Activated naive CD4-positive, alpha-beta T cell treated with anti-CD3 and anti-CD28 coated beads, Interleukin-2, amount 50 U/mL, for 72 hours (primary cell): Measurements from ENCODE around the gene POLR3A. TPM values are rescaled to one million over a fixed set of nuclear protein-coding genes. Genes with fewer than 3 reads are reported as not detected.
"Not testable (repeated sequence)": the region's sequence is repeated elsewhere in the genome, so short reads cannot be mapped to it uniquely, and the experiment has no call there.

Experiments used
- ATAC-seq, 2 donors: fragments of 150-1000 bp; cut with Tn5 transposase; 2 replicates each; pipeline ENCODE4 v1.10.0; 2021; ENCODE audit warnings: mild to moderate bottlenecking in 2 of 2, moderate library complexity in 2 of 2
- DNase-seq, 2 donors: peaks; one replicate each; pipeline ENCODE4 v3.0.0; 2021 to 2022; ENCODE audit warnings: low spot score in 2 of 2
- H3K27ac Mint-ChIP-seq, 2 donors: one replicate each; pipeline ENCODE4 v1.8.0; 2022; ENCODE audit warnings: mild to moderate bottlenecking in 2 of 2, mixed read lengths in 2 of 2
- H3K36me3 Mint-ChIP-seq, 2 donors: one replicate each; pipeline ENCODE4 v1.8.0; 2022; ENCODE audit warnings: mixed read lengths in 2 of 2
- H3K9me3 Mint-ChIP-seq, 2 donors: one replicate each; pipeline ENCODE4 v1.8.0; 2022; ENCODE audit warnings: mixed read lengths in 2 of 2
- total RNA-seq, 2 donors: library from RNA; stranded (reverse); gene quantifications; one replicate each; pipeline ENCODE4 v1.2.3, GENCODE V29; 2022

Gene POLR3A
- total RNA-seq = 10 to 100 TPM; 20.5 to 23.6 TPM

GRCh38 chr10:78029269-78030226 lies at the start of gene POLR3A:
Gene POLR3A, minus strand, starts transcription at chr10:78029515. Its CDS starts 108 bp downstream, at chr10:78029407.
- ATAC-seq = peak; percentile 67 to 70
- peaks cover 14 to 21% of the 10 kb centered on the region in 2 donors for H3K36me3 Mint-ChIP-seq
- H3K27ac Mint-ChIP-seq = peak within 1 kb of the TSS; percentile 95 to 100

GRCh38 chr10:78078539-78079330 lies 49.4 kb upstream of the POLR3A start:
- DNase-seq = no peak
- Mint-ChIP-seq H3K27ac (no peak overlapping the region), H3K9me3 (peaks cover 0 to 4% of the 10 kb centered on the region in 2 donors), H3K36me3 (peaks cover 4 to 6% of the 10 kb centered on the region in 2 donors)
- no peak for ATAC-seq

More at GRCh38 chr10:78029269-78030226, at the start of gene POLR3A:
- peak; percentile 86 to 93 for DNase-seq
- H3K9me3 Mint-ChIP-seq = no peaks in the 10 kb centered on the region

- not testable (repeated sequence) for H3K27ac Mint-ChIP-seq, H3K9me3 Mint-ChIP-seq, ATAC-seq, H3K36me3 Mint-ChIP-seq, DNase-seq
These were observed 46.5 kb upstream of the POLR3A start for GRCh38 chr10:78075806-78076205.

DNA sequence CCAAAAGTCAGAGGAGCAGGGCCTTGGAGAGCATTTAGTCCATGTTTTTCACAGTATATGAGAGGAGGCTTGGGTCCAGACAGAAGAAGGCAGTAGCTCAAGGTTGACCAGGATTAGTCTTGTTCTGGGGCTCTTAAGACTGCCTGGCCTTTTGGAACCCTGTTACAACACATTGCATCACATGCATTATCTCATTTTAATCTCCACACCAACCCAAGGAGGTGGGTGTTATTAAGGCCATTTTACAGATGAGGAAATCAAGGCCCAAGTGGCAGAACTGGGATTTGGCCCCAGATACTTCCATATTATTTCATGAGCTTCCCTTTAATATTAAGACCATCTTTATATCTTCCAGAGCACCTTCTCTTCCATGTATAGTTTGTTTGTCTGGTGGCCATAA lies 43.2 kb upstream of the POLR3A start:
- no peak for DNase-seq
- peaks cover 0 to 4% of the 10 kb centered on the region in 2 donors for H3K9me3 Mint-ChIP-seq
- no peak for ATAC-seq
- no peak overlapping the region for H3K27ac Mint-ChIP-seq
- H3K36me3 Mint-ChIP-seq = peaks cover 4 to 6% of the 10 kb centered on the region in 2 donors

- H3K27ac Mint-ChIP-seq = peak overlapping the region in 1 of 2 donors; percentile 36
- H3K9me3 Mint-ChIP-seq = peaks cover 0 to 4% of the 10 kb centered on the region in 2 donors
- ATAC-seq (no peak), DNase-seq (no peak)
- H3K36me3 Mint-ChIP-seq = peaks cover 4 to 6% of the 10 kb centered on the region in 2 donors
These were observed 42.5 kb upstream of the POLR3A start for GRCh38 chr10:78071857-78072179.

DNA sequence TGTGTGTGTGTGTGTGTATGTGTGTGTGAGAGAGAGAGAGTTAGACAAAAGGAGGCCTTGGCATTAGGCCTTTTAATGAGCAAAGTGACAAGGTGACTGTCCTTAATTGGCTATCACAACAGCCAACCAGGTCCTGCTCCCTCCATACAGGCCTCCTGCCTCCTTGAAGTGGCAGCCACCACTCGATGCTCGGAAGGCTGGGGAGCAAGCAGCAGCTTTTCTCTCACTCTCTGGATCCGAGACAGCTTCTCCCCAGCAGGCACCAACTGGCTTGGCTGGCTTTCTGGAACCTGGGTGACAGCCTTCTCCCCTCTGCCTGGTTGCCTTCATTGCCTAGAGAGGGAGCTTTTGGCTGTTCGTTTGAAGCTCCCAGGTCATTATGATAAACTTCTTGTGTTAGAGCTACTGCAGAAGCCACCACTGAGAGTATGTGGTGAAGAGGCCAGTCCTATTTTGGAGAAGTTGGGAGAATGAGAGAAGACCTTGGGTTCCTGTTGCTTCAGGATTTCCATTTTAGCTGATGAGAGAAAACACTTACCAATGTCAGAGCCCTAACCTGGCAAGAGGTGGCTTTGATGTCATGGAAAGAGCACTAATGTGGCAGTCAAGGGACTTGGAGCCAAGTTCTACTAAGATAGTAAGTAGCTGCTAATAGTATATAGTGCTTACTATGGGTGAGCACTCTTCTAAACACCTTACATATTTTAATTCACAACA lies 42.0 kb upstream of the POLR3A start:
- Mint-ChIP-seq H3K9me3 (peaks cover 0 to 4% of the 10 kb centered on the region in 2 donors), H3K36me3 (peaks cover 4 to 6% of the 10 kb centered on the region in 2 donors), H3K27ac (peak overlapping the region in 1 of 2 donors; percentile 36)
- no peak for DNase-seq
- ATAC-seq = no peak

GRCh38 chr10:78070726-78071125 lies 41.4 kb upstream of the POLR3A start:
- ATAC-seq = no peak

DNA sequence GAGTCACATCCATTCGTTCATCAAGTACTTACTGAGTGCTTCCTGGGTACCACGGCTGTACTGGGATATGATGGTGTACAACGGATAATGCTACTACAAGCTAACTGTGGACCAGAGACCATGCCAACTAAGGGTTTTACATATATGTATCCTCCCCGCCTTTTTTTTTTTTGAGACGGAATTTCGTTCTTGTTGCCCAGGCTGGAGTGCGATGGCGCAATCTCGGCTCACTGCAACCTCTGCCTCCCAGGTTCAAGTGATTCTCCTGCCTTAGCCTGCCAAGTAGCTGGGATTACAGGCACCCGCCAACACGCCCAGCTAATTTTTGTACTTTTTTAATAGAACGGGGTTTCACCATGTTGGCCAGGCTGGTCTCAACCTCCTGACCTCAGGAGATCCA lies 40.7 kb upstream of the POLR3A start:
- not testable (repeated sequence) for H3K36me3 Mint-ChIP-seq, ATAC-seq, H3K9me3 Mint-ChIP-seq, DNase-seq, H3K27ac Mint-ChIP-seq

More at GRCh38 chr10:78070726-78071125, 41.4 kb upstream of the POLR3A start:
- DNase-seq = no peak
- Mint-ChIP-seq H3K9me3 (peaks cover 0 to 4% of the 10 kb centered on the region in 2 donors), H3K27ac (no peak overlapping the region), H3K36me3 (peaks cover 0 to 6% of the 10 kb centered on the region in 2 donors)

GRCh38 chr10:78069151-78069550 lies 39.8 kb upstream of the POLR3A start:
- H3K27ac Mint-ChIP-seq = no peak overlapping the region
- H3K9me3 Mint-ChIP-seq = peaks cover 0 to 1% of the 10 kb centered on the region in 2 donors
- peaks cover 0 to 2% of the 10 kb centered on the region in 2 donors for H3K36me3 Mint-ChIP-seq
- no peak for ATAC-seq
- DNase-seq = no peak

- H3K9me3 Mint-ChIP-seq = no peaks in the 10 kb centered on the region
- H3K27ac Mint-ChIP-seq = no peak overlapping the region
- DNase-seq = no peak
- H3K36me3 Mint-ChIP-seq = no peaks in the 10 kb centered on the region
- ATAC-seq = no peak
These were observed 37.6 kb upstream of the POLR3A start for GRCh38 chr10:78066728-78067430.

- ATAC-seq (no peak), DNase-seq (no peak)
- H3K36me3 Mint-ChIP-seq = no peaks in the 10 kb centered on the region
- no peak overlapping the region for H3K27ac Mint-ChIP-seq
- no peaks in the 10 kb centered on the region for H3K9me3 Mint-ChIP-seq
These were observed 36.7 kb upstream of the POLR3A start for GRCh38 chr10:78066012-78066411.

DNA sequence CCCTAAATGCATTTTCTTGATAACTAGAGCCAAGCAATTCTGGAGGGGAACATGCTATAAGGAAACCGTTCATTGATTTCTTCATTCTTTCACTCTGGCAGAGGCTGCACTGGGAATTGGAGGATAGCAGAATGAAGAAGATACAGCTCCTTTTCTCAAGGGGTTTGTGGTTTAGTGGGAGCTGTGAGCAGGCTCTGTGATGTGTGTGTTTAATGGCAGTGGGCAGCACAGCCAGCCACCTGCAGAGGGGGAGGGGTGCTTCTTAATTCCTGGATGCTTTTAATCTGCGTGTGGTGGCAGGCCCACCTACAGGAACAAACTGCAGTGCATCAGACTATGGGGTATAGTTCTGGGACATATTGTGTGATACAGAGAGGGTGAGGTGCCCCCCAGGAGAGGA lies 36.3 kb upstream of the POLR3A start:
- no peak overlapping the region for H3K27ac Mint-ChIP-seq
- H3K9me3 Mint-ChIP-seq = no peaks in the 10 kb centered on the region
- DNase-seq (no peak), ATAC-seq (no peak)
- no peaks in the 10 kb centered on the region for H3K36me3 Mint-ChIP-seq

DNA sequence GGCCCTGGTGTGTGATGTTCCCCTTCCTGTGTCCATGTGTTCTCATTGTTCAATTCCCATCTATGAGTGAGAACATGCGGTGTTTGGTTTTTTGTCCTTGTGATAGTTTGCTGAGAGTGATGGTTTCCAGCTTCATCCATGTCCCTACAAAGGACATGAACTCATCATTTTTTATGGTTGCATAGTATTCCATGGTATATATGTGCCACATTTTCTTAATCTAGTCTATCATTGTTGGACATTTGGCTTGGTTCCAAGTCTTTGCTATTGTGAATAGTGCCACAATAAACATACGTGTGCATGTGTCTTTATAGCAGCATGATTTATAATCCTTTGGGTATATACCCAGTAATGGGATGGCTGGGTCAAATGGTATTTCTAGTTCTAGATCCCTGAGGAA lies 35.6 kb upstream of the POLR3A start:
- not testable (repeated sequence) for H3K36me3 Mint-ChIP-seq, H3K9me3 Mint-ChIP-seq, DNase-seq, ATAC-seq, H3K27ac Mint-ChIP-seq

DNA sequence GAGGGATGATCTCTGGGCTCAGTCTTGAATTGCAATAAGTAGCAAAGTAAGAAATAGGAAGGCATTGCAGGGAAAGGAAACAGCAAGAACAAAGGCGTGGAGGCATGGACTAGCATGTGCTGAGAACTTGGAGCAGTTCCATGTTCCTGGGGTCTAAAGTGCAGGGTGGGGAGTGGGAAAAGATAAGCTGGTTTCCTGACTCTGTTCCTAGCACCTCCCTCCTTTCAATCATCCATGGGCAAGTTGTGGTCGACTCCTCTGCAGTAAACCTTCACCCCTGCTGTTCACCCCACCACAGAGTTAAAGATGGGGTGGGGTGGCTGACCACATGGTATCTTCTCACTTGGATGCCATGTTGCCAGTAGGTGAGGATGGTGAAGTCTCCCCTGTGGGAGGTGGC lies 33.9 kb upstream of the POLR3A start:
- Mint-ChIP-seq H3K9me3 (no peaks in the 10 kb centered on the region), H3K36me3 (no peaks in the 10 kb centered on the region), H3K27ac (no peak overlapping the region)
- ATAC-seq (no peak), DNase-seq (no peak)

GRCh38 chr10:78062296-78062695 lies 33.0 kb upstream of the POLR3A start:
- Mint-ChIP-seq H3K36me3 (no peaks in the 10 kb centered on the region), H3K9me3 (no peaks in the 10 kb centered on the region), H3K27ac (peak overlapping the region in 1 of 2 donors; percentile 1)
- DNase-seq (no peak), ATAC-seq (no peak)
